HG03045 (cell line): Measurements from ENCODE around the gene DDX51.

Experiments used
- ATAC-seq: cut with Tn5 transposase; IDR thresholded peaks from one replicate; pipeline ENCODE4 v1.9.1; 2021; ENCODE audit warnings: mild to moderate bottlenecking, moderate library complexity; ENCODE audit not compliant: unreplicated experiment

The DDX51 gene

GRCh38 chr12:132179431-132180362, 35.6 kb upstream of the DDX51 start:
- ATAC-seq = no peak

- no peak for ATAC-seq
Observed at GRCh38 chr12:132178801-132179401, 34.8 kb upstream of the DDX51 start.

GRCh38 chr12:132178316-132178715, 34.2 kb upstream of the DDX51 start:
- no peak for ATAC-seq

GRCh38 chr12:132176920-132177551, 32.9 kb upstream of the DDX51 start:
- ATAC-seq = no peak

DNA sequence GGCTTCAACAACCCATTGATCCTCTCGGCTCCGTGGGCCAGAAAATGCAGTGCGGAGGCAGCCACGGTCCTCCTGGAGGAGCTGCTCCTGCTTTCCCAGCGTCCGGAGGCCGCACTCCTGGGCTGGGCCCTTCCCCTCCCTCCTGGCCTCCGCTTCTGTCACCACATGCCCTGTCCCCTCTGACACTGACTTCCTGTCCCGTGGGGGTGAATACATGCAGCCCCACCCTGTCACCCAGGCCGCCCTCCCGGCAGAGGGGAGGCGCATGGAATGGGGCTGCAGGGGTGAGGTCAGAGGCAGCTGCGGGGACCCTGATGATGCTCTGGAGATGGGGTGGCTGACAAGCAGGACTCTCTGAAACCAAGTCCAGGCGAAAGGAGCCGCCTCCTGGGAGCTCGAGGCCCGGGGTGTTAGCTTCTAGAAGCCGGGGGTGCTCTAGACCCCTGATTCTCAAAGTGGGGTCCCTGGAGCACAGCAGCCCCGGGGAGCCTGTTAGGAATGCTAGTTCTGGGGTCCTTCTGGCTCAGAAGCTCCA, 32.3 kb upstream of the DDX51 start:
- no peak for ATAC-seq

DNA sequence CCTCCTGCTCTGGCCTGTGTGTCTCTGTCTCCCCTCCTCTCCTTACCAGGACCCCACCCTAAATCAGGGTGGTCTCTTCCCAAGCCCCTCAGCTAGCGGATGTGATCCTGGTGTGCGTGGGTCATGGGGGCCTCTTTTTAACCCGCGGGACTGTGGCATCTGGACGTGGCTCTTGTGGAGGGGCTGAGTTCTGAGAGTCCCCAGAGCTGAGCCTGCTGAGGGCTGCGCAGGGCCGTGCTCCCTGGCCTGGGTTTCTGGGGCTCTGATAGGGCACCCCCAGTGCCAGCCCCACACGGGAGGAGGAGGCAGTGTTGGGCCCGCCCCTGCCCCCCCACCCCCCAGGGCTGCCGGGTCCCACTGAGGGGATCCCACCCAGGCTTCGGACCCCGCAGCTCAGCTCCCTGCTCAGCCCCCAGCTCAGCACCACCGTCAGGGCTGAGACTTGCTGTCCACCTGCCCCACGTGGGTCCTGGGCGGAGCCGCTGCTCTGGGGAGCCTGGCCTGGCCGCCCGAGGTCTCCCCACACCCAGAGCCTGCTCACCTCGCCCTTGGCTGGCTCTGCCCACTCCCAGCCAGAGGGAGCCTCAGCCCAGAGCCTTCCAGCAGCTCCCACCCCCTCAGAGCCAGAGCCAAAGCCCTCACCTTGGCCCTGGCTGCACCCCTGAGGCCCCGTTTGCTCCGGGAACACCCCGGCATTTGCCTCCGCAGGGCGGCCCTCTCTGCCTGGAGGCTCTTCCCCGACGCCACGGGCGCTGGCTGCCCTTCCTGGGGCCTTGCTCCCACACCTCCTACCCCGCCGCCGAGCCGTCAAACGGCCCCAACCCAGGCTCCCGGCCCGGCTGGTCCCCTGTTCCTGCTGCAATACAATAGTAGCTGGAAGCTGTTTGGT, 31.6 kb upstream of the DDX51 start:
- no peak for ATAC-seq

DNA sequence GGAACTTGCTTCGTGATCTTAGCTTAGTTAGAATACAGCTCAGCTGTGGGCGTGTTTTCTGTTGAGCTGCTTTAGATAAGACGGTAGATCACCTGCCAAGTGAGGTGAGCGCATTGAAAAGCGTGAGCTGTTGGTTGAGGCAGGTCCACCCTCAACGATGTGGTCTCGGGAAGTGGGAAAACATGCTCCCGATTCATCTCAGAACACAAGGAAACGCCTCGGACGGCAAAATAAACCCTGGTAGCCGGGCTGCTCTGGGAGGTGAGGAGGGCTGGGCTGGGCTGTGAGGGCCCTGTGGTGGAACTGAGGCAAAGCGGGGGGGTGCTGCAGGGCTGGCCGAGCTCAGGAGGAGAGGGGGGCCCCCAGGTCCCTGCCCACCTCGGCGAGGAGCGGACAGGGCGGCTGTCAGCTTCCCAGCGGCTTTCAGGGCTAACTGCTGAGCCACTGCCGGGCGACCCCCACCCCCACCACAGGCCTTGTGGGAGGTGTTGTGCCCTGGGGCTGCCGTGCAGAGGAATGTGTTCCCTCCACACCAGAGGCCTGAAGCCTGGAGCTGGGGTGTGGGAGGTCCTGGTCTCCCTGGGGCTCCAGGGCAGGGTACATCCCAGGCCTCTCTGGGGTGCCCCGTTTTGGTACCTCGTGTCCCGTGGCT, 30.8 kb upstream of the DDX51 start:
- ATAC-seq = no peak

DNA sequence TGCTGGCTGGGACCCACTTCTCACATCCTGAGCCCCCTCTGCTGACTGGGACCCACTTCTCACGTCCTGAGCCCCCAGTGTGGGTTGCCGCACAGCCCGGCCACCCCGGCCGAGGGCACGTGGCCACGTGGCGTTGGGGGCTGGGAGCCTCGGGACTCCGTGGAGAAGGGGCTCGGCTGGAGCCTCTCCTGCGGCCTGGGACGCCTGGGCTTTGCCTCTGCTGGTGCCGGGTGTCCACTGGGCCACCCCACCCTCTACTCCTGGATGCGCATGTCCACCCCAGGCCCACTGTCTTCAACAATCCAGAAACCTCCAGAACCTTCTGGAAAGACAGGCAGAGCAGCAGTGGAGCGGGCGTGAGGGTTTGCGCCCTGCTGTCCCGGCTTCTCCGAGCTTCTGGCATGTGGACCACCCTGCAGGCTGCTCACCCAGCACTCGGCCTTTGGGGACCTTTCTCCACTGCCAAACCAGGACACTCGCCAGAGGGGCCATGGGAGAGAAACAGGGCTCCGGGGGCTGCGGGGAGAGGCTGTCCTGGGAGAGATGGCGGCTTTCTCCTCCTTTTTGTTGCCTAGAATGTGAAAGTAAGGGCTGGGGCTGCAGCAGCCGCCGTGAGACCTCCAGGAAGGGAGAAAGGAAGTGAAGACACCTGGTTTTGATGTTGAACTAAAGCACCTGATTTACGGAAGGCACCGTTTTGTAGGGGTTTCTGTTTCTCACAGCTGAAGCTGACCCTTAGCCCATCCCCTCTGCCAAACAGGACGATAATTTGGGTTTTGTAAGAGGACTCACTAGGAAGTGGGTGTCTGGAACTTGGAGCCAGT, 30.1 kb upstream of the DDX51 start:
- ATAC-seq = no peak

- no peak for ATAC-seq
Observed at GRCh38 chr12:132173135-132174014, 29.3 kb upstream of the DDX51 start.

DNA sequence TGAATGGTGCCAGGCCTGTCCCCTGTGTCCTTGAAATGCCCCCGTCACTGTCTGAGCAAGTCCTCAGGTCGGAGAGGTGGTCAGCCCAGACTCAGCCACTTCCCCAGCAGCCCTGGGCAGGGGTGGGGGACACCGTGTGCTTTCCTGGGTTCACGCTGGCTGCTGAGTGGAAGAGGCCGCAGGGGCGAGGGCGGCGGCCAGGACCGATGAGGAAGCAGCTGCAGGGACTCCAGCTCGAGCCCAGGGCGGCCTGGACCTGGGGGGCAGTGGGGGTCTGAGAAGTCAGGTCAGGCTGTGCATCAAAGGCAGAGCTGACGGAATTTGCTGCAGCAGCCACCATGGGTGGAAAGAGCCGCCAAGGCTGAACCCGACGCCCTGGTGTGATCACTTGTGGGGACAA, 28.5 kb upstream of the DDX51 start:
- no peak for ATAC-seq

DNA sequence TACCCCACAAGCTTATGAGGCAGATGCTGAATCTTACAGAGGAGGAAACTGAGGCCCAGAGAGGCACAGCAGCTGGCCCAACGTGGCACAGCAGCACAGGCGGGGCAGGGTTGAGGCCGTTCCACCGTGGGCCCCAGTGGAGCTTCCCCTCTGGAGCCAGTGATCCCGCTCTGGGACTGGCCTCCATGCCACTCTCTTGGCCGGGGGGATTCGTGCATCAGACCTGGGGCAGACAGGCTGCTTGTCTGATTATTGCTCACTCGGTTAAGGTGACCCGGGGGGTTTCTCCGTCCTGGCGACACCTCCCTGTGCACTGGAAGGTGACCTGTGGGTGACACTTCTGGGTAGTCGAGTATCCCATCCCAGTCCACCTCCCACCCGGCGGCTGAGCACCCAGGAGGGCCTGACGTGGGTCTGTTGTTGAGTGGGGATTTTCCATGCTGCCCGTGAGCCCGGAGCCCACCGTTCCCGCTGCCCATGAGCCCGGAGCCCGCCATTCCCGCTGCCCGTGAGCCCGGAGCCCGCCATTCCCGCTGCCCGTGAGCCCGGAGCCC, 27.9 kb upstream of the DDX51 start:
- no peak for ATAC-seq

- no peak for ATAC-seq
Observed at GRCh38 chr12:132171293-132171967, 27.3 kb upstream of the DDX51 start.

DNA sequence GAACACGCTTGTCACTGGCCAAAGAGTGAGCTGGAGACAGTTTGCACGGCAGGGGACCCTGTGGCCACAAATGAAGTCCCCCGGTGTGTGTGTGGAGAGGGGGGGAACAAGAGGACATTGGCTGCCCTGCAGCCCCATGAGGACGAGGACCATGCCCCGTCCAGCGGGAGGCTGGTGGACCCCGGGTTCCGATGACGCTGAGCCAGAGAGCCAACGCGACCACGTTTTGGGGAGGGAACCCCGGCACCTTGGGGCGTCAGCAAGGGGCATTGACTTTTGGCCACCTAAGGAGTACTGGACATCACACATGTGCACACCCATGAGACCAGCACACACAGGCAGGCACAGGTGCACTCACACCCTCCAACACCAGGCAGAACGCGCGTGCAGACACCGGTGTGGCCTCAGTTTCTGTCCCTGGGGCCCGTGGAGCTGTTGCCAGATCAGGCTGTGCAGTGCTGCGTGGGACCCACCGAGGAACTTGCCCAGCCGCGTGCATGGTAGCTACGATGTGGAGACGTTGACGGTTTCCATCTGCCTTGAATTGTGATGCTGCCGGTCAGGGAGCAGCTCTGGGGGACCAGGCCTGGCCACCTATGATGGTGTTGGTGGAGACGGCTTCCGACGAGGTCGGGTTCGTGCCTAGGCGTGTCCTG, 26.6 kb upstream of the DDX51 start:
- ATAC-seq = no peak

DNA sequence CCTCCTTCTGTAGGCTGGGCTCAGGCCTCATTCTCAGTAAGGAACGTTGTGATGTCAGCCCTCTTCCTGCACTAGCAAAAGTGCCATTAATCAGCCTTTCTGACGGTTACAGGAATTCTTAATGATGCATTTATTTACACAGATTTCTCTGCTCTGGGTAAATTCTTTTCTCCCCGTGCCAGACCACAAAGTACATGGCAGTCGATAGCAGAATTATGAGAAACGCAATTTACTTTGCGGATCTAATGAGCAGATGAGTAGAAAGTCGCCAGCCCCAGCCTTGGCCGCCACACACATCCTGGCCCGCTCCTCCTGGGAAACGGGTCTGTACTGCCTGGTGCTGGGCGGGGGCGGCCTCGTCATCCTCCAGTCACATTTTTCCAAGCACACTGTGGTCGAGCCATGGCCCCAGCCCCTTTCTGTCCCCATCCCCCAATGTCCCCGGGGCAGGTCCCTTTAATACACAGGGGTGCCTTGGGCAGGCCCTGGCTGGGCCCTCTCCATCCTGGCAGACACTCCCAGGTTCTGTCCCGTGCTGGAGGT, 26.0 kb upstream of the DDX51 start:
- ATAC-seq = no peak

- no peak for ATAC-seq
Observed at GRCh38 chr12:132169376-132169775, 25.3 kb upstream of the DDX51 start.

DNA sequence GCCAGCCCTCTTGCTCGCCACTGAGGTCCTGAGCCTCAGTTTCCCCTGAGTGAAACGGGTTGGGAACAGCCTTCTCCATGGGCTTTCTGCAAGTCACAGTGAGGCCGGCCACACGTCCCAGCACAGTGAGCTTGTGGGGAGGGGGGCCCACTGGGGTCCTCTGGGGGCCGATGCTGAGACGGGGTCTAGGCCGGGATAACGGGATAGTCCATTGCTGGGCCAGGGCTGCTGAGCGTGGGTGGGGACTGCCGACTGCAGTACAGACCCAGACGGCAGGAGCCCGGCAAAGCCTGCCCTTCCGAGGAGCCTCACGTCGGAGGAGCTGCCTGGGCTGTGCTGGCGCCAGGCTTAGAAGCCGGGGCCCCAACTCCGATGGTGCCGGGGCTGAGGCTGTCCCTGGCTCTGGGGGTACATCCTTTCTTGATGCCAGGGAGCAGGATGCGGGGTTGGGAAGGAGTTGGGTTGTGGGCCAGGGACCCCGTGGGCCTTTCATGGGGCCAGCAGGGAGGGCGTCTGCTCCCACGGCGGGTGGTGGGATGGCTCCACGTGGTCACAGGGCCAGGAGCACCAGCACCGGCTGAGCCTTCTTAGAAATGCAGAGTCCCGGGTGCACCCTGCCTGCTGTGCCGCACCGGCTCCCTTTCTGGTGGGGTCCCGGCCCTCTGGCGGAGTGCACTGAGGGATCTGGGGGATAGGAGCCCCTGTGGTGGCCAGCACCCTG, 24.4 kb upstream of the DDX51 start:
- ATAC-seq = no peak
